GM10266 (cell line): ENCODE measurements around the gene SWAP70.

Experiments used
- DNase-seq: peaks from one replicate; pipeline ENCODE4 v3.0.0; 2012; ENCODE audit errors: extremely low spot score
- CTCF ChIP-seq: IDR thresholded peaks from 2 replicates; pipeline ENCODE4 v1.5.1; 2012; ENCODE audit warnings: mild to moderate bottlenecking, low read depth; ENCODE audit not compliant: control insufficient read depth, insufficient read depth; ENCODE audit errors: missing control alignments

Gene SWAP70

DNA sequence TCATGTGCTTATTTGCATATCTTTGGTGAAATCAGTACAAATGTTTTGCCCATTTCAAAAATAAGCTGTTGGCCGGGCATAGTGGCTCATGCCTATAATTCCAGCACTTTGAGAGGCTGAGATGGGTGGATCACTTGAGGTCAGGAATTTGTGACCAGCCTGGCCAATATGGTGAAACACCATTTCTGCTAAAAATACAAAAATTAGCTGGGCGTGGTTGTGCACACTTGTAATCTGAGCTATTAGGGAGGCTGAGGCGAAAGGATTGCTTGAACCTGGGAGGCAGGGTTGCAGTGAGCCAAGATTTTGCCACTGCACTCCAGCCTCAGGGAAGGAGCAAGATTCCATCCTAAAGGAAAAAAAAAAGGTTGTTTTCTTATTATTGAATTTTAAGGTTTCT lies 136.0 kb downstream of the SWAP70 start:
- TF ChIP-seq CTCF: no peak
- DNase-seq: no peak

- DNase-seq: no peak
- no peak for TF ChIP-seq CTCF
Measured at GRCh38 chr11:9802291-9802861, 138.5 kb downstream of the SWAP70 start.
